SK-N-SH treated with all-trans-retinoic acid at 6 μM for 48 hours (cell line): ENCODE data around the gene KNSTRN.

Source experiments
- ATAC-seq: fragments of 200-7000 bp; cut with Tn5 transposase; 3 replicates; pipeline ENCODE4 v1.9.1; 2020; ENCODE audit warnings: mild to moderate bottlenecking, moderate library complexity
- ARNTL ChIP-seq: fragments of 450-650 bp; formaldehyde crosslinking; IDR thresholded peaks from 2 replicates; pipeline ENCODE4 v1.5.0; 2020; ENCODE audit warnings: low read depth, mild to moderate bottlenecking, moderate library complexity, borderline replicate concordance
- BACH2 ChIP-seq: fragments of 250-450 bp; sonication (Bioruptor Pico); IDR thresholded peaks from 2 replicates; pipeline ENCODE4 v1.9.0; 2021; ENCODE audit warnings: mild to moderate bottlenecking, borderline replicate concordance
- CREB5 ChIP-seq: fragments of 250-450 bp; sonication (Bioruptor Pico); IDR thresholded peaks from 2 replicates; pipeline ENCODE4 v1.5.1; 2020; ENCODE audit warnings: low read depth, mild to moderate bottlenecking, moderate library complexity
- CSDC2 ChIP-seq: fragments of 250-450 bp; sonication (Bioruptor Pico); IDR thresholded peaks from 2 replicates; pipeline ENCODE4 v1.5.0; 2020; ENCODE audit warnings: mild to moderate bottlenecking, moderate library complexity
- CSRNP3 ChIP-seq: fragments of 250-450 bp; sonication (Bioruptor Pico); IDR thresholded peaks from 2 replicates; pipeline ENCODE4 v1.5.1; 2021; ENCODE audit warnings: mild to moderate bottlenecking, moderate library complexity
- GLIS3 ChIP-seq: fragments of 250-450 bp; sonication (Bioruptor Pico); IDR thresholded peaks from 2 replicates; pipeline ENCODE4 v1.5.0; 2020; ENCODE audit warnings: mild to moderate bottlenecking, moderate library complexity
- ISL1 ChIP-seq: fragments of 250-450 bp; sonication (Bioruptor Pico); IDR thresholded peaks from 2 replicates; pipeline ENCODE4 v2.1.2; 2022; ENCODE audit warnings: mild to moderate bottlenecking, moderate library complexity
- OSR1 ChIP-seq: fragments of 250-450 bp; sonication (Bioruptor Pico); IDR thresholded peaks from 2 replicates; pipeline ENCODE4 v1.8.0; 2022; ENCODE audit warnings: moderate library complexity, mild to moderate bottlenecking, inconsistent platforms
- PATZ1 ChIP-seq: fragments of 250-450 bp; sonication (Bioruptor Pico); IDR thresholded peaks from 2 replicates; pipeline ENCODE4 v1.8.0; 2020; ENCODE audit warnings: mild to moderate bottlenecking, moderate library complexity, borderline replicate concordance
- POU6F1 ChIP-seq: fragments of 250-450 bp; sonication (Bioruptor Pico); IDR thresholded peaks from 2 replicates; pipeline ENCODE4 v1.8.0; 2021; ENCODE audit warnings: low read depth, mild to moderate bottlenecking, moderate library complexity, borderline replicate concordance
- PPARA ChIP-seq: fragments of 250-450 bp; sonication (Bioruptor Pico); IDR thresholded peaks from 2 replicates; pipeline ENCODE4 v1.5.0; 2020; ENCODE audit warnings: mild to moderate bottlenecking, borderline replicate concordance
- RARB ChIP-seq: fragments of 250-450 bp; sonication (Bioruptor Pico); IDR thresholded peaks from 2 replicates; pipeline ENCODE4 v1.8.0; 2021; ENCODE audit warnings: mild to moderate bottlenecking, moderate library complexity
- SNAI2 ChIP-seq: fragments of 250-450 bp; sonication (Bioruptor Pico); IDR thresholded peaks from 2 replicates; pipeline ENCODE4 v1.5.0; 2020; ENCODE audit warnings: mild to moderate bottlenecking, moderate library complexity
- TCF4 ChIP-seq: fragments of 250-450 bp; sonication (Bioruptor Pico); IDR thresholded peaks from 2 replicates; pipeline ENCODE4 v1.8.0; 2021; ENCODE audit warnings: mild to moderate bottlenecking, moderate library complexity, borderline replicate concordance
- TOX ChIP-seq: fragments of 250-450 bp; sonication (Bioruptor Pico); IDR thresholded peaks from 2 replicates; pipeline ENCODE4 v1.8.0; 2021; ENCODE audit warnings: mild to moderate bottlenecking, moderate library complexity, borderline replicate concordance
- TSHZ2 ChIP-seq: fragments of 250-450 bp; sonication (Bioruptor Pico); IDR thresholded peaks from 2 replicates; pipeline ENCODE4 v1.5.0; 2020; ENCODE audit warnings: mild to moderate bottlenecking, moderate library complexity
- ZFP30 ChIP-seq: fragments of 450-650 bp; formaldehyde crosslinking; IDR thresholded peaks from 2 replicates; pipeline ENCODE4 v1.5.0; 2022; ENCODE audit warnings: mild to moderate bottlenecking, moderate library complexity
- ZNF70 ChIP-seq: fragments of 450-650 bp; formaldehyde crosslinking; IDR thresholded peaks from 2 replicates; pipeline ENCODE4 v1.5.0; 2020; ENCODE audit warnings: mild to moderate bottlenecking, moderate library complexity
- ZNF8 ChIP-seq: fragments of 450-650 bp; formaldehyde crosslinking; IDR thresholded peaks from 2 replicates; pipeline ENCODE4 v1.5.0; 2020; ENCODE audit warnings: mild to moderate bottlenecking, moderate library complexity

KNSTRN gene

GRCh38 chr15:40338921-40339620 is 43.5 kb upstream of the KNSTRN start:
- peak; percentile 23; the same call in 1 of the 2 replicates for TF ChIP-seq ISL1 (CRISPR knock-in tag)
- no peak for TF ChIP-seq RARB (CRISPR knock-in tag)
- TF ChIP-seq CREB5 (CRISPR knock-in tag): peak; percentile 55; the same call in 1 of the 2 replicates
- TF ChIP-seq CSDC2 (CRISPR knock-in tag): no peak
- TF ChIP-seq, all 23 proteins: peak for 2
- ATAC-seq: peak; percentile 39

GRCh38 chr15:40339621-40339945 is 42.9 kb upstream of the KNSTRN start:
- TF ChIP-seq CSRNP3 (CRISPR knock-in tag) (no peak), PPARA (CRISPR knock-in tag) (no peak), POU6F1 (CRISPR knock-in tag) (no peak), OSR1 (CRISPR knock-in tag) (no peak), GLIS3 (CRISPR knock-in tag) (no peak), PATZ1 (CRISPR knock-in tag) (no peak; the same call in 1 of the 2 replicates), CREB5 (CRISPR knock-in tag) (no peak), TCF4 (CRISPR knock-in tag) (no peak), ZNF8 (no peak), ARNTL (CRISPR knock-in tag) (no peak), CSDC2 (CRISPR knock-in tag) (no peak), ISL1 (CRISPR knock-in tag) (no peak), RARB (CRISPR knock-in tag) (no peak), TOX (CRISPR knock-in tag) (no peak), TSHZ2 (CRISPR knock-in tag) (no peak), BACH2 (CRISPR knock-in tag) (no peak), ZNF70 (CRISPR knock-in tag) (no peak), ZFP30 (CRISPR knock-in tag) (no peak), SNAI2 (CRISPR knock-in tag) (no peak)
- 0 out of 3 replicates have a peak, but pooled peaks have one; percentile 1 for ATAC-seq
